ENCODE measurements around the gene TMEM163.

The TMEM163 gene

DNA sequence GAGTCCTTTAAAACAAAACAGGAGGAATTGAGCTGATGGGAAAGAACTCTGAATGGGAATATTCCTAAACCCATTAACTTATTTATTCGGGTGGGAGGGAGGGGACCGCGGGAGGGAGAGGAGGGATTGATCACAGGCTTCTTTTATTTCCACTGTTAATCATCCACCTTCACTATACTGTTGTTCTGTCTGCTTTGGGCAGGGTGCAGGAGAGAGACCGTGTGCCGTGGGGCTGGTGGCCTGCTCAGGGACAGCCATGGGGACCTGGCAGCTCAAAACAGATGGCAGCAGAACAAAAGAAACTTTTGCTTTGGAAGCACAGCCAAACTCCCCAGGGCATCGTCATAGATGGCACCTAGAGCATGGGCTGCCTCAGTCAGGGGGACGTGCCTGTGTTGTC is 269.6 kb downstream of the TMEM163 start:
- H3K27ac ChIP-seq: no peak overlapping the region

DNA sequence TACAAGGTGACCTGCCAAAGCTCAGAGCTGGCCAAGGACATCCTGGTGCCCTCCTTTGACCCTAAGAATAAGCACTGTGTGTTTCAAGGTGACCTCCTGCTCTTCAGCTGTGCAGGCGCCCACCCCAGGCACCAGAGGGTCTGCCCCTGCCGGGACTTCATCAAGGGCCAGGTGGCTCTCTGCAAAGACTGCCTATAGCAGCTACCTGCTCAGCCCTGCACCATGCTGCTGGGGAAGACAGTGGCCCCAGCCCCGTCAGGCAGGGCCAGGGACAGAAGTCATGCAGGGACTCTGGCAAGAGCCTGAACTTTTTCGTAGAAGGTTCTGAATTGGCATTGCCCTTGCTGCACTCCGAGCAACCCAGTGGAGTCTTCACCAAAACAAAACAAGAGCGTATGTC is 270.1 kb downstream of the TMEM163 start:
- TF ChIP-seq, protein P1, sequence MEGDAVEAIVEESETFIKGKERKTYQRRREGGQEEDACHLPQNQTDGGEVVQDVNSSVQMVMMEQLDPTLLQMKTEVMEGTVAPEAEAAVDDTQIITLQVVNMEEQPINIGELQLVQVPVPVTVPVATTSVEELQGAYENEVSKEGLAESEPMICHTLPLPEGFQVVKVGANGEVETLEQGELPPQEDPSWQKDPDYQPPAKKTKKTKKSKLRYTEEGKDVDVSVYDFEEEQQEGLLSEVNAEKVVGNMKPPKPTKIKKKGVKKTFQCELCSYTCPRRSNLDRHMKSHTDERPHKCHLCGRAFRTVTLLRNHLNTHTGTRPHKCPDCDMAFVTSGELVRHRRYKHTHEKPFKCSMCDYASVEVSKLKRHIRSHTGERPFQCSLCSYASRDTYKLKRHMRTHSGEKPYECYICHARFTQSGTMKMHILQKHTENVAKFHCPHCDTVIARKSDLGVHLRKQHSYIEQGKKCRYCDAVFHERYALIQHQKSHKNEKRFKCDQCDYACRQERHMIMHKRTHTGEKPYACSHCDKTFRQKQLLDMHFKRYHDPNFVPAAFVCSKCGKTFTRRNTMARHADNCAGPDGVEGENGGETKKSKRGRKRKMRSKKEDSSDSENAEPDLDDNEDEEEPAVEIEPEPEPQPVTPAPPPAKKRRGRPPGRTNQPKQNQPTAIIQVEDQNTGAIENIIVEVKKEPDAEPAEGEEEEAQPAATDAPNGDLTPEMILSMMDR (IDR thresholded peaks at IDR 0.05): no peak
- no peaks in the 10 kb centered on the region for H3K9me3 ChIP-seq
- no peak overlapping the region for H3K27ac ChIP-seq
- no peak overlapping the region for H3K4me3 ChIP-seq (ENCODE audit: low read depth in 1 of 2, low read length in 1 of 2)
- peaks cover 86% of the 10 kb centered on the region for H3K36me3 ChIP-seq
- no peaks in the 10 kb centered on the region for H3K27me3 ChIP-seq
- no peaks in the 10 kb centered on the region for H3K4me1 ChIP-seq (ENCODE audit: control insufficient read depth in 1 of 2, insufficient read depth in 1 of 2, low read depth in 1 of 2, low read length in 1 of 2)

More for the DNA sequence above, 269.6 kb downstream of the TMEM163 start:
- no peaks in the 10 kb centered on the region for H3K9me3 ChIP-seq
- peaks cover 86% of the 10 kb centered on the region for H3K36me3 ChIP-seq
- no peaks in the 10 kb centered on the region for H3K4me1 ChIP-seq (ENCODE audit: control insufficient read depth in 1 of 2, insufficient read depth in 1 of 2, low read depth in 1 of 2, low read length in 1 of 2)
- no peak overlapping the region for H3K4me3 ChIP-seq (ENCODE audit: low read depth in 1 of 2, low read length in 1 of 2)
- no peaks in the 10 kb centered on the region for H3K27me3 ChIP-seq
- TF ChIP-seq, protein P1 (IDR thresholded peaks at IDR 0.05): no peak

DNA sequence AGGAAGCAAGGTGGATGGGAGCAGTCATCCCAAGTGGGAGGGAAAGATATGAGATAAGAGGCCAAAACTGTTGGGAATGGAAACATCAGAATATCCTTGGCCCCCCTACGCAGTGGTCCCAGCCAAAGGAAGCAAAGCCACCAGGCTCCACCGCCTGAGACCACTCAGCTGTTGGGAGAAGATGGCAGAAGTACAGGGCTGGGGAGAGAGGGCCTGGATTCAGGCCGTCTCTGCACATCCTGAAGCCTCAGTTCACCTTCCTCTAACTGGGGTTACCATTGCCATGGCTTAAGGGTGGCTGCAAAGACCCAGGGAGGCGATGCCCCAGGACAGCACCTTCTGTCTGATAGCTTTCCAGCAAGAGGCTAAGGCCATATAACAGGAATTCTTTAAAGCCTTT is 271.1 kb downstream of the TMEM163 start:
- no peaks in the 10 kb centered on the region for H3K27me3 ChIP-seq
- TF ChIP-seq, protein P1 (IDR thresholded peaks at IDR 0.05): no peak
- peaks cover 84% of the 10 kb centered on the region for H3K36me3 ChIP-seq
- H3K4me3 ChIP-seq (ENCODE audit: low read depth in 1 of 2, low read length in 1 of 2): no peak overlapping the region
- H3K4me1 ChIP-seq (ENCODE audit: control insufficient read depth in 1 of 2, insufficient read depth in 1 of 2, low read depth in 1 of 2, low read length in 1 of 2): no peaks in the 10 kb centered on the region
- no peaks in the 10 kb centered on the region for H3K9me3 ChIP-seq
- no peak overlapping the region for H3K27ac ChIP-seq

DNA sequence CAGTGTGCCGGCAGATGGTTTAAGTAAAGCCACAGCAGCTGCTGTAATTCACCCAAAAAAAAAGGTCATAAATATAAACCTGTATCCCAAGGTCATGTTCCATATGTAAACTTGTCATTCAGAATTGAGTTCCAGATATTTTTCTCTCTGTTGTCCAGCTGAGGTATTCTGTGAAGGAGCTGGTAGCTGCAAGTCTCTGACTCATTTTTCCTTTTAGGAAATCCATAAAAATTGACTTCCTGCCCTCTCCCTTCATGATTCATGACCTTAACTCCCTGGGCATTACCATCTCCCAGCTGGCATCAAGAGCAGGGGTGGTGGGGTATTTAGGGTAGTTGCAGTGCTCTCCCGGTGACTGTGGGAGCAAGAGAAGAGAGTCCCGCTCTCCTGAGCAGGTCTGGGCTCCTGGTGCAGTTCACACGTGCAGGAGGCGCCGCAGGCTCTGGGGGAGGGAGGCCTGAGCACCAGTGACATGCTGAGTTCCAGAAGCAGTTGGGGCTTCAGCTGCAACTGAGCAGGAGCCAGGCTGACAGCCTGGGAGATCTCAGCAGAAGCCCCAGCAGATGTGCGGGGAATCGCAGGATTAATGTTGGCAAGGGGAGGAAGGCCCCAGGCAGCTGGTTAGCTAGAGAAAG is 272.3 kb downstream of the TMEM163 start:
- H3K27ac ChIP-seq: no peak overlapping the region
- H3K9me3 ChIP-seq: no peaks in the 10 kb centered on the region
- H3K4me3 ChIP-seq (ENCODE audit: low read depth in 1 of 2, low read length in 1 of 2): no peak overlapping the region
- H3K4me1 ChIP-seq (ENCODE audit: control insufficient read depth in 1 of 2, insufficient read depth in 1 of 2, low read depth in 1 of 2, low read length in 1 of 2): no peaks in the 10 kb centered on the region
- TF ChIP-seq, protein P1 (IDR thresholded peaks at IDR 0.05): no peak
- H3K27me3 ChIP-seq: no peaks in the 10 kb centered on the region
- peaks cover 88% of the 10 kb centered on the region for H3K36me3 ChIP-seq

DNA sequence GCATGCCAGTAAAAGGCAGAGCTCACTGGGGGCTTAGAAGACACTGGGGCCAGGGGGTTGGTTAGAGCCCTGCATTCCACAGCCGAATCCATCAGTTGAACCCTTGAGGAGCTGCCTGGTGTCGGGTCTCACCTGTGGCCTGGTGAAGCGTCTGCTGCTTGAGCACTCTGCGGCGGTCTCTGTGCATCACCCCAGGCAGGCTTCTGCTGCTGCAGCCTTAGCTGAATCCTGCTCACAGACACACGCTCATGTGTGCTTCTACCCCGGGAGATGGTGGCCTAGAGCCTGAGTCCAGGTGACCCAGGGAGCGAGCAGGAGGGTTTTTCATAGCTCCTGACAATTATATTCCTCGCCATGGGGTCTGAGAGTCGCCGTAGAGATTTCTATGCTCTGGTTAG is 272.8 kb downstream of the TMEM163 start:
- Histone ChIP-seq H3K4me3 (ENCODE audit: low read depth in 1 of 2, low read length in 1 of 2) (no peak overlapping the region), H3K4me1 (ENCODE audit: control insufficient read depth in 1 of 2, insufficient read depth in 1 of 2, low read depth in 1 of 2, low read length in 1 of 2) (no peaks in the 10 kb centered on the region), H3K27me3 (no peaks in the 10 kb centered on the region), H3K27ac (no peak overlapping the region), H3K9me3 (no peaks in the 10 kb centered on the region), H3K36me3 (peaks cover 93% of the 10 kb centered on the region)
- TF ChIP-seq, protein P1 (IDR thresholded peaks at IDR 0.05): no peak
